ENCODE measurements around the gene ZMPSTE24.

ZMPSTE24 gene

DNA sequence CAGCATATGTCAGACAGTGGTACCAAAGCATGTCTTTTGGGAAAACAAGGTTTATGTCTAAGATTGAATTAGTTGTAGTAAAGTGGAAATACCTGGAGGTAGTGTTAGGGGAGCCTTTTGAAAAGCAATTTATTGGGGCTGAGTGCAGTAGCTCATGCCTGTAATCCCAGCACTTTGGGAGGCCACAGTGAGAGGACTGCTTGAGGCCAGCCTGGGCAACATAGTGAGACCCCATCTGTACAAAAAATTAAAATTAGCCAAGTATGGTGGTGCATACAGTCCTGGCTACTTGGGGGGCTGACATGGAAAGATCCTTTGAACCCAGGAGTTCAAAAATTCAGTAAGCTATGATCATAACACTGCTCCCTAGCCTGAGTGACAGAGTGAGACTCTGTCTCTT is 7.3 kb downstream of the ZMPSTE24 start:
- no peak for DNase-seq

DNA sequence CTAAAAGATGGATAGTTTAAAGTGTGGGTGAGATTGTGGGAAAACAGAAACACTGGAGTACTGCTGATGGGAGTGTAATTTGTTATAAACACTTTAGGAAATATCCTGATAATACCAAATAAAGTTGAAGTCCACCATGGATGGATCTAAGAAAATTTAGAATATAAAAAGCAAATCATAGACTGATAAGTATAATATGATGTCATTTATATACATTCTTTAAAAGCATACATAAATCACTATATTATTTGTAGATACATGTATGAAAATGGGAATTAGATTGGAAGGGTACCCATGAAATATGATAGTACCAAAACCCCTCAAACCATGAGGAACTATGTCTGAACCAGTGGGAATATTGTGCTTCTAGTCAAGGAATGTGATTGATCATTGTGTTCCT is 7.9 kb downstream of the ZMPSTE24 start:
- DNase-seq, result no peak

GRCh38 chr1:40266786-40267535 is 8.9 kb downstream of the ZMPSTE24 start:
- no peak for DNase-seq

- peak in 1 of 2 experiments; percentile 13 for DNase-seq
These were observed 9.7 kb downstream of the ZMPSTE24 start for GRCh38 chr1:40267767-40268187.

DNA sequence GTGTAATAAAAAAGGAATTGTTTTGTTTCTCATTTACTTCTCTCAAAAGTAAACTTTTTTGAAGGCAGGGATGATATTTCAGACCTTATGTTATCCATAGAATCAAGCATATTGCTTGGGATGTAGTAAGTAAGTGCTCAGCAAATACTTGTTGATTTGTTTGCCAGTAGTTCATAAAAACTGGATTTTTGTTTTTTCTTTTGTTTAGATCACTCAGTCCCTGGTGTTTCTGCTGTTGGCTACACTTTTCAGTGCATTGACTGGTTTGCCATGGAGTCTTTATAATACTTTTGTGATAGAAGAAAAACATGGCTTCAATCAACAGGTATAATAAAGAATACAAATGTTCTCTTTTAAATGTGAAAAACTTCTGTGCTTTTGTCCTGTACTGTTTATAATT is 10.2 kb downstream of the ZMPSTE24 start:
- no peak for DNase-seq

DNA sequence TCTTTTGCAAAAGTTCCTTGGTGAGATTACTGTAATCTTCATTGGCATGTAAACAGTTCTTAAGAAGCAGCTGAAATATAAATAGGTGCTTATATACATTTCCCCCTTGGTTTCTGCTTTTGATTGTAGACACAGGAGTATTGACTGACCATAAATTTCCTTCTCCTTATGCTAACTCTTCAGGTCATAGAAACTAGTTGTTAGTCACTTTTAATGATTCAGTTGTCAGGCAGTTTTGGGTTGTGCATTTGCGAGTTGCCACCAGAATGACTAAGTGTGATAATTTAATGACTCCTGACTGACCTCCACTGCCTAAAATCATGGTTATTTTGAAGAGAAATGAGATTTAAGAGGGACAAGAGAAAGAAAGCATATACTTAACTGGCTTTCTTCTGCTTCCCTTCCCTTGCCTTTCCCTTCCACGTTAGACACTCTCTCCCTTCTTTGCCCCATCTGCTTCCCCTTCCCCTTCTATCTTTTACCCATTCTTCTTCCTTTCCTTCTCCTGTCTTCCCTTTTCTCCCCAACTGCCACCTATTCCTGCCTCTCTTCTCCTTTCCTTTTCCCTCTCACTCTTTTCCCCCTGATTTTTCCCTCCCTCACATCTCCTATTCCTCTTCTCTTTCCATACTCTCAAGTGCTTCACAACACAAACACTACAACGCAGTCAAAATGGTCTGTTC is 12.3 kb downstream of the ZMPSTE24 start:
- DNase-seq, result no peak

- DNase-seq, result no peak
These were observed 14.7 kb downstream of the ZMPSTE24 start for GRCh38 chr1:40272653-40273213.

DNA sequence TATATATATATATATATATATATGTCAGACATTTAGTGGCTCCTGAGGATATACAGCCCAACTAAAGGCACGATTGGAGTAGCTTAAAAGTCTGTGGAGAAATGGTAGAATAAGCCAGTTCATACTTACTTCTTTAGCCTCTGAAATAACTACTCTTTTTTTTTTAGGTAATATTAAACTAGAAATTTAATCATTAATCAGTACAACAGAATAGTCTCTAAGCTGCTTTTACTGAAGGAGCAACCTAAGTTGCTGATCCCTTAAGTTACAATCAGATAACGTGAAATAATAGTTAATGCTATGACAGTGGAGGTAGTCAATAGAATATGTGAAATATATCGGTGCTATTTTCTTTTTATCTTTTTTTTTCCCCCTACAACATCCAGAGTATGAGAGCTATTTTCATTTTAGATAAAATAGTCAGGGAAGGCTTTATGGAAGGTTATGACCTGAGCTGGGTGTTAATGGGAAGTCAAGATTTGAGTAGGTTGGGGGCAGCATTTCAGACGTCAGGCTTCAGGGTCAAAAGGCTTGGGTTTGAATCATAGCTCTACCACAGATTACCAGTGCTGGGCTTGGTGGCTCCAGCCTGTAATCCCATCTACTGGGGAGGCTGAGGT is 15.6 kb downstream of the ZMPSTE24 start:
- DNase-seq, result no peak

GRCh38 chr1:40274331-40274730 is 16.3 kb downstream of the ZMPSTE24 start:
- no peak for DNase-seq

DNA sequence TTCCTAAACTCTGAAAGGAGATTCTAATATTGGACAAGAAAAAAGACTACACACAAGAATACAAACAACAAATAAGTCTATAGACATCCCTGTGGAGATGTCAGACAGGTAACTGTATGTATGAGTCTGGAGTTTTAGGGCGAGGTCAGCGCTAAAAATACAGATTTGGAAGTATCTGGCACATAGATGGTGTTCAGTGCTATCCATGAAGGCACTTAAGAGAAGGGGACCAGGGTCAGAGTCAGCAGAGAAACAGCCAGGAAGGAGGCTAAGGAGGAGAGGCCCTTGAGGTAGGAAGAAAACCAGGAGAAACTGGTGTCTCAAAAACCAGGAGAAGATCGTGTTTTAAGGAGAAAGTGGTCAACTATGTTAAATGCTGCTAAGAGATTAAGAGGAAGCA is 18.1 kb downstream of the ZMPSTE24 start:
- DNase-seq, result no peak

DNA sequence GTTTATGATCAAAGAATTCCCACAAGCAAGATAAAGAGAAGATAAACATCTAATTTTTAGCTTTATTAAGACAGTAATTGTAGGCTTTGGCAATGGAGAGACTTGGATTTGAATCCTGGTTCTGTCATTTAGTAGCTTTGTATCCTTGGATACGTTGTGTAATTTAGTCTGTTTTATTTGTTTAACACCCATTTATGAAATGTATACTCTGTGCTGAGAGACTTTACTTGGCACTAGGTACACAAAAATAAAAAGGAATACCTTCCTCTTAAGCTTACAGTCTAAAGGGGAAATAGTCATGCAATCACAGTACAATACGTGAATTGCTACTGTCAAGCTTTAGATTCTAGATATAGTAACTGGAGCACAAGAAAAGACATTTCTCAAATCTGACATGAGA is 23.8 kb downstream of the ZMPSTE24 start:
- no peak for DNase-seq

- no peak for DNase-seq
These were observed 33.3 kb downstream of the ZMPSTE24 start for GRCh38 chr1:40291293-40291692.

DNA sequence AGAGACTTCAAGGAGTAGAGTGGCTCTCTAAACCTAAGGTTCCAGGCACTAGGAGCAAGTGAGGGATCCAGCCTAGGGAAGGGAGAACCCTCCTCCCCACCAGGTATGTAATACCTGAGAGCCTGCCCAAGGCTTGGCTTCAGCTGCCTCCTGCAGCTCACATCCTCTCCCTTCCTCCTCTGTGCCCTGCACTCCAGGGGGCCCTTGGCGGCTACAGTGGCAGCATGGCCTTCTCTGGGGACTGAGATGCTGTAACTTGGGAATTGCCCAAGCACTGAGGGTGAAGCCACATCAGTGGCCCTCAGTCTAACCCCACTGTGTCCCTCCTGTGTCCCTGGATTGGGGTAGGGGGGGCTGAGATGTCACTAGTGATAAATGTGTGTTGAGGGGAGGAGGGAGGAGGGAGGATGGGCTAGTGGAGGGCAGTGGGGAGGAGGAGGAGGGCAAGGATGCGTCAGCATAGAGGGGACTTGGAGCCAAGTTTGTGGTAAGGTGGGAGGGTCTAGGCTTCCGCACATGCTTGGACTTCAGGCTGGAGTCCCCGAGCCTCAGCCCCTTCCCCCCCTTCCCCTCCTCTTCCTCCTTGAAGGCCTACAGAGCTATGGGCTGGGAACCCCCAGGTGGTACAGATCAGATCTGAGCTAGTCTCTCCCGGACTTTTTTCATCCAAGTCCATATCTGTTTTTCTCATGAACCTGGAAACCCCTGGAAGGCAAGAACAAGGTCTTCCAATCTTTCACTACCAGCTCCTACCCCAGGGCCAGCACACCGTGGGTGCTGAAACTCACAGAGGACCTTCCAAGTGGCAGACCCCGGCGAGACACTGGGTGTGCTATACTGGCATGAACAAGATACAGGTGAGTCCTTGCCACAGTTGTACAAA is 41.6 kb downstream of the ZMPSTE24 start:
- DNase-seq, result no peak

DNA sequence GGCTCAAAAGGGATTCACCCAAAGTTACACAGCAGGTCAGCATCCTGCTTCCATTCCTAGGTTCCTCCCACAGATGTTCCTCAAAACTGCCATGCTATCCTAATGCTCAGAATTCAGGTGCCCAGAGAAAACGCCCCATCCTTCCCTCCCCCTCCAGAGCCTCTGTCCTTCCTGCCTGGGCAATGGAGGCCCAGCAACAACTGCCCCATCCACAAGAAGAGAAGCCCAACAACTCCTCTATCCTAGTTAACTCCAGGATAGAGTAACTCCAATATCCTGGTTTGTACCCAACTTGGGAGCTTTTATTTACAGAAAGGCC is 42.2 kb downstream of the ZMPSTE24 start:
- no peak for DNase-seq

- DNase-seq, result no peak
These were observed 42.6 kb downstream of the ZMPSTE24 start for GRCh38 chr1:40300651-40301050.

- DNase-seq, result no peak
These were observed 43.0 kb downstream of the ZMPSTE24 start for GRCh38 chr1:40301066-40301465.

DNA sequence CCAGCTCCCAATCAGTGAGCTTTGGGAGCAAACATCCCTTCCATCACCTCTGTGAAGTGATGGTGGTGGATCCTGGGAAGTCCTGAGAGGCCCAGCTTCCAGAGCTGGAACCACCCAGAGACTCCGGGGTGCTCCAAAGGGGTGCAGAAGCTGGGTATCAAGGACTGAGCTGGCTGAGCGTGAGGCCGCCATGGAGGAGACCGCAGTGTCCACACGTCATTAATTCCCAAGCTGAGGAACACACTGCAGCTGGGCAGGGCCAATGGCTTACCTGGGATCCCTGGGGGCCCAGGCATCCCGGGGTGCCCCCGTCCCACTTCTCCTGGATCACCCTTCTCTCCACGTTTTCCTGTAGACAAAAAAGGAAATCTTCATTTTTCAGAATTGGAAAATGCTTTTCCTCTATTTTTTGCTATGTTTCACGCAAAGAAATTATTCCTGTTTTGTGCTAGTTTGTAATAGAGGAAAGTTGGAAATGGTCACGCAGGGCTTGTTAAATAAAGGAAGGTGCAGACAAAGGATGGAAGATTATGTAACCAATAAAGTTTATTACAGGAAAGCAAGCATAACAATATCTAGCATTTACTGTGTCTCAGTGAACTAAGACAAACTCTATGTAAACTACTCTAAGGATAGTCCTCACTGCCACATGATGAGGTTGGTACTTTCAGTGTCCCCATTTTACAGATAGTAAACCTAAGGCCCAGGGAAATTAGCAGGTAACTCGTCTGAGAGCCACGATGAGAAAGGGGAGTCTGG is 43.7 kb downstream of the ZMPSTE24 start:
- DNase-seq, result no peak

DNA sequence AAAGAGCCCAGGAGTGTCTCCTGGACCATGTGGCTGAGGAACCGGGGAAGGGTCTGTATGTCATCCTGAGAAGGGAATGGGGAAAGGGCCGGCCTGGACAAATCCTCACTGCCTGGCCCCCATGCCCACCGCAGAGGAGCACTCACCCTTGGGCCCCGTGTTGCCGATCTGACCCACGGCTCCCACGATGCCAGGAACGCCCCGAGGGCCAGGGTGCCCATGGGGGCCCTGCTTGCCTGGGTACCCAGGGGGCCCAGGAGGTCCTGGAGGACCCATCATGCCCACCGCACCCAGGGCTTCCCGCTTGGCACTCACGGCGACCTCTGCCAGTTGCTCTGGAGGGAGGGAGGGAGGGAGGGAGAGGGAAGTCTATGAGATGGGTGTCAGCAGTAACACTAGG is 44.4 kb downstream of the ZMPSTE24 start:
- no peak for DNase-seq

DNA sequence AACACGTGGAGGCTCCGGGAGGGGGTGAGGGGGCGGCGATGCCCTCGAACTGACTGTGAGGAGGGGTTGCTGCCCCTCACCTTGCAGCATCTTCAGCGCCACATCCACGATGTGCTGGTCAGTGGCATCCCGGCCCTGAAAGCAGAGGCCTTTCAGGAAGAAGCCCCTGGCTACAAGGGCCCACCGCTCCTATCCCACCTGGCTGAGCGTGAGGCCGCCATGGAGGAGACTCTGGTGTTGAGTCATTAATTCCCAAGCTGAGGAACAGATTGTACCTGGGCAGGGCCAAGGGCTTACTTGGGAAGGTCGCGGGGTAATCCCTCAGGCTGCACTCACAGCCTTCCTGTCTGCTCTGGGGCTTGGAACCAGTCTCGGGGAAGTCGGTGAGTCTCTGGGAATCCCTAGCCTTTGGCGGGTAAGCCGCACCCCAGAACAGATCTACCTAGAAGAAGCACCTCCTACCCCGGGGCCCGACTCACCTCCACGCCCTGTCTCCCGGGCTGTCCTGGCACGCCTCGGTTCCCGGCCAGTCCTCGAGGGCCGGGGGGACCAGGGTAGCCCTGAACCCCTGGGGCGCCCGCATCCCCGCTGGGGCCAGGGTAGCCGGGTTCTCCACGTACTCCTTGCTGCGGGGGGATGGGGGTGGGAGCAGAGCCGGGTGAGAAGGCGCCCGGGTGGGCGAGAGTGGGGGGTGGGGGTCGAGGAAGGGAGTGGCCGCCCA is 45.2 kb downstream of the ZMPSTE24 start:
- no peak for DNase-seq

DNA sequence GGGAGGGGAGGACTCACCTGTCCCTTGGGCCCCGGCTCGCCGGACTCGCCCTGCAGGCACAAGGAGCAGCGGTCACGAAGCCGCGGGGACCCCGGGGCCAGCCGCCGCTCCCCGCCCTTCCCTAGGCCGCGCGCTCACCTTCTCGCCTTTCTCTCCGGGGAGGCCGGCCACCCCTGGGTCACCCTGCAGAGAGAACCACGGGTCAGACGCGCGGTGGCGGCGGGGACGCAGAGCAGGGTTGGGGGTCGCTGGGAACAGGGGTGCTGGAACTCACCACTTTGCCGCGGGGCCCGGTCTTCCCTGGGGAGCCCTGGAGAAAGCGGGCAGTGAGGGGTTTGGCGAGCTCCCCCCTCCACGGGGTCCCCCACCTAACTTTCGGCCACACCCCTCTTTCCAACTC is 45.8 kb downstream of the ZMPSTE24 start:
- no peak for DNase-seq

- peak in 1 of 2 experiments; percentile 30 for DNase-seq
These were observed 47.4 kb downstream of the ZMPSTE24 start for GRCh38 chr1:40305451-40305850.

DNA sequence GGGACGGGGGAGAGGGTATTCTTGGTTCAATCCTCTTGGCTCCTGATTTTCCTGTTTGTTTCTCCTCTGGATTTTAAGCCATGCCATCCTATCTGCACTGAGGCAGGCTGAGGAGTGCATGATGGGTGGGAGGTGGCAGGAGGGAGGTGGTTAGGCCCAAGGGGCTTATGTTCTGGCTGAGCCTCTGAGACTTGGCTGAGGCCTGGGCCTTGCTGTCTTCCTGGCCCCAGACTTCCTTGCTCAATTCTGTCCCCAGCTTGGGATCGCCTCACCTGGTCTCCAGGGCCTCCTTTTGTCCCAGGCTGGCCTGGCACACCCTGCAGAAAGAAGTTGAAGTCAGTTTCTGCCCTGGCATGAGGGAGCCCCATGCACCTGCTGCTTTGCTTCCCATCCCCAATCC is 47.8 kb downstream of the ZMPSTE24 start:
- DNase-seq, result no peak
